Left ventricle myocardium superior (tissue), 1 donor: ENCODE measurements around the gene PADI2. TPM values are rescaled to one million over a fixed set of nuclear protein-coding genes. Genes with fewer than 3 reads are reported as not detected.
"Not testable (repeated sequence)": the region's sequence is repeated elsewhere in the genome, so short reads cannot be mapped to it uniquely, and the experiment has no call there.

Experiments
- ATAC-seq: fragments of 200-7000 bp; cut with Tn5 transposase; one replicate; pipeline ENCODE4 v1.9.1; 2020; ENCODE audit warnings: mild to moderate bottlenecking, moderate library complexity
- DNase-seq: peaks from one replicate; pipeline ENCODE4 v3.0.0-alpha.2; 2020
- intact Hi-C: fragments of 100-400 bp; cut with micrococcal nuclease; formaldehyde crosslinking; loops from one replicate; pipeline ENCODE4 v1.11.0; 2022
- total RNA-seq: library from RNA; stranded (reverse); fragmentation: NEBNext Ultra II Directional; extraction: Animal tissue kit (Norgen Biotek cat#: 25700); gene quantifications from one replicate; pipeline ENCODE4 v1.2.1, GENCODE V29; 2021
- donor health status: DM: no; HTN: yes; CAD: no; lungs with severe emphysema.

PADI2 gene
- total RNA-seq, 1 donor from 2014 or later = 1.1 TPM

DNA sequence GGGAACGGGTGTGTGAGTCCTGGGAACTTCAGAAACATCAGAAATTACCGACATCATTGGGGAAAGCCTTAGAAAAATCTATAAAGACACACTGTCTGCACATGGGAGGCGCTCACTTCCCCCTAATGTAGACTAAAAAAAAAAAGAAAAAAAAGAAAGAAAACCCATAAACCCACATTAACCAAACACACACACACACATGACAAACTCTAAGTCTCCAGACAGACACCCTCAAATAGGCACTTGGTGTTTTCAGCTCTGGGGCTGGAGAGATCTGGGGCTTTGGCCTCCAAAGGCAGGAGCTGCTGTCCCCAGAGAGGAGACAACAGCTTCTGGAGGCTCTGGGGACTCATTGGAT is 52.2 kb downstream of the PADI2 start:
- ATAC-seq (no peak), DNase-seq (no peak)
- intact Hi-C loops = no loop called here

DNA sequence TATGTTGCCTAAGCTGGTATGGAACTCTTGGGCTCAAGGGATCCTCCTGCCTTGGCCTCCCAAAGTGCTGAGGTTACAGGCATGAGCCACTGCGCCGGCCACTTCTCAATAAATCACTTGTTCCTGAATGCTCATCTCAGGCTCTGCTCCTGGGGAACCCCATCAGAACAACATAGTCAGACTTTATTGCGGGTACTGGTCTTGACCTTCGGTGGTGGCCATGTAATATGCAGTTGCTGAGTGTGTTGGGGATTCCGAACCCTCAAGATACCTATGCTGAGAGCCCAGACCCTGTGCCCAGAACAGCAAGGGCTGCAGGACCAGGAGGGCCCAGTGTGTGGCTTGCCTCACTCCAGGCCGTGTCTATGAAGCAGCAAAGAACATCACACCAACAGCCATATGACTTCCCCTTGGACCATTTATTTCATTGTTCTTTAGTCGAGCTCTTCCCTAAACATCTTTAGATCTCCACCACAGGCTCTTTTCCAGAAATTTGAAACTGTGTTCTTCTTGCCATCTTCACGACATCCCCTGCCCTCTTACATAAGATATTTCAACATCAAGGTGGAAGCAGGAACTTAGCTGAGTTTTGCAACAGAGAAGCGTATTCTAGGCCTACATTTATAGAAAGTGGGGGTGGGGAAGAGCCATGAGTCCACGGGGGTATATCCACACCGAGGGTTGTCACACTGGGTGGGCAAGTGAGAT is 52.7 kb downstream of the PADI2 start:
- intact Hi-C loops = no loop called here
- ATAC-seq (no peak), DNase-seq (no peak)

DNA sequence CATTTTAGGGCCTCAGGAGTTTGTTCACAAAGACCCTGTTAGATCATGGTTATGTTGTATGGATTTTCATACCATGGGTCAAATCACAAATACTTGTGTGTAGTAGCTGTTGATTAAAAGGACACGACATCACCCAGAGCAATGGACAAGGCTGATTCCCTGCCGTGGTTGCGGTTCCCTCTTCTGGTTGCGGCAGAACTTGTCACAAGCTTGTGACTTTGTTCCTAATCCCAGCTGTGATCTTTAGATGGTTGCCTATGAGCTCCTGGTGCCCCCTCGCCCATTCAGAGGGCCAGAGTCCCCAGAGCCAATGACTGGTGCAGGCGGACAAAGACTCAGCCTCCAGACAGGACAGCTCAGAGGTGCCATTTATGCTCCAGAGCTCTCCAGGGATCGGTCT is 53.6 kb downstream of the PADI2 start:
- intact Hi-C loops = no loop called here
- ATAC-seq (no peak), DNase-seq (no peak)

DNA sequence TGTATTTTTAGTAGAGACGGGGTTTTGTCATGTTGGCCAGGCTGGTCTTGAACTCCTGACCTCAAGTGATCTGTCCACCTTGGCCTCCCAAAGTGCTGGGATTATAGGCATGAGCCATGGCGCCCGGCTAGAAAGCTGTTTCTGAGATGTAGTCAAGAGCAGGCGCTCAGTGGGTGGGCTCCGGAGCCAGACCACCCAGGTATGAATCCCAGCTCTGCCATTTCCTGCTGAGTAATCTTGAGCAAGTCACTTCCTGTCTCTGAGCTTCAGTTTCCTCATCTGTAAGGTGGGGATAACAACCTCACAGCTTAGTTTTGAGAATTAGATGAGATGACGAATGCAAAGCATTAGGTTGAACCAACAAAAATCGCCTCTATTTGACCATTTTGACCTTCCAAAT is 56.5 kb downstream of the PADI2 start:
- intact Hi-C loops, DNase-seq, ATAC-seq: not testable (repeated sequence)

DNA sequence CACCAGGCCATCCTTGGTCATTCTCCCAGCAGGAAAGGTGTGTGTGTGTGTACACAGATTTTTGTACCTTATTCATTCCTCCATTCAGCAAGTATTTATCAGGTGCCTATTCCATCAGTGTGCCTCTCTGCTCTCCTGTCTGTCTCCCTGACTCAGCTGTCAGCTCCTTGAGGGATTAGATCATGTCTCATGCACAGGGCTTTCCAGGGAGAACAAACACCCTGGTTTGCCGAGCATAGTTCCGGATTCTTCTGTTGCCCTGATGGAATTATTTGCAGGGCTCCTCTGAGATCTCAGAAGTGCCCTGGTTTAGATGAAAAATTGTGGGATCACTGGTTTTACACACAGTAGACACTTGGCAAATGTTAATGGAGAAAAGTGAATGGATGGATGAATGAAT is 57.4 kb downstream of the PADI2 start:
- no peak for ATAC-seq
- intact Hi-C loops = no loop called here
- DNase-seq = no peak

DNA sequence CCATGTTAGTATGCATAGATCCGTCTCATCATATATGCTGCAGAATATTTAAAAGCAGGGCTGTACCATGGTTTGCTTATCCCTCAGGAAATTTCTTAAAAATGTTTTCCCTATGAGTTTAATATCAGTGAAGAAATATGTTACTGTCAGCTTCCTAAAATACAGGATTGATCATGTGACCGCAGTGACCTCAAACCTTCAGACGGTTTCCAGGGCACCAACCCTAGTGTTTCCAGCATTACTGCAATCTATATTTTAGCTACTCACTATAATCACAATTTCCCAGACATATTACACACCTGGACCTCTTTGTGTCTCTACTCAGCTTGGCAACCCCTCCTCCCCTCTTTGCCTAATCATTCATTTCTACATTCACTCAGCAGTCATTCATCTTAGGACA is 57.8 kb downstream of the PADI2 start:
- ATAC-seq (no peak), DNase-seq (no peak)
- intact Hi-C loops = no loop called here

DNA sequence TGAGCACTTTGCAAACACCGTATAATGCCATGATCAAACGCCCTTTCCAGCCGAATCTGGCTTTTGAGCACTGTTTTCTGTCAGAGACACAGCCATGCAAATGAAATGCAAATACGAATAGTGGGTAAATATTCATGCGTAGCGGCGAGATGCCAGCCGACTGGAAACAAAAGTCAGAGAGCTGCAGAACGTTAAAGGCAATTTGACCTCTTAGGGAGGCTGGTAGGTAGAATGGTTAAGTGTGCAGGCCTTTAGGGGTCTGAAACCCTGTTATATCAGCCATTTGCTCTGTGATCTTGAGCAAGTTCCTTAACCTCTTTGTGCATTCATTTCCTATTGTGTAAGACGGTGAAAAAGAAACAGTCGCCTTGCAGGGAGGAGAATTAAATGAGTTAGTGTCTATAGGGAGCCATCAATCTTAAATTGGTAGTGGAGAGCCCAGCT is 58.9 kb downstream of the PADI2 start:
- intact Hi-C loops = no loop called here
- DNase-seq = no peak
- ATAC-seq = no peak

DNA sequence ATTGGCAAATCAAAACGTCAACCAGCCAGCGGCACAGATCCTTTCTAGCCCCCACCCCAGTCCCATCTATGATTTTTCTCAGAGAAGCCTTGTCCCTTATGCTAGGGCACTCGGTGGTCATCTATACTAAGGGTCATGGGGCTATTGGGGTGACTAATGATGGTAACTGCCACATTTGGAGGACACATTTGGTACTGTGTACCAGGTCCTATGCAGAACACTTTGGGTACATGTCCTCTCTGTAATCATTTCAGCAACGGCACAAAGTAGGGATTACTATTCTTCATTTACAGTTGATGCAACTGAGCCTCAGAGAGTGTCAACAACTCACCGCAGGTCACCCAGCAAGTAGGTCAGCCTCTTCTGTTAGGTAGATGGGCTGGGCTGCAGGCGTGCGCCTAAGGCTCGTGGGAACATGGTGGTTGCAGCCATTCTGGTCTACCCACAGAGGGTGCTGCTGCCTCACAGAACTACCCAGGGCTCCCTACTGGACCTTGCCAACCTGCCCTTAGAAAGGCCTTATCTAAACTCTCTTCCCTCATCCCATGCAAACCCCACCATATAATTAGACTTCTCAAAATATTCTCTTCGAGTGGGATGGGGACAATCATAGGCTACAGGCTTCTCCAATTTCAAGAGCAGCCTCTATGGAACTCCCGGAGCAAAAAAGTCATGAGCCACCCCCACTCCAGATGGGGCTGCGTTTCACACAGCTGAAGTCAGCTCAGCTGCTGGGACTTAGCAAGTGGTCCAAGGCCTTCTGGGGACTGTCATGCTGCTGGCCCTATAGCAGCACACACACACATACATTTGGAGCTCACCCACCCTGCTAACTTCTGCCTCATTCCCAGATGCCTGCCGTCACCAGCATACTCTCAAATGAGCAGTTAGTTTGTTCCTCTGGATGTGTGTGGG is 59.6 kb downstream of the PADI2 start:
- peak; percentile 87 for ATAC-seq
- peak; percentile 72 for DNase-seq
- intact Hi-C loops = loop anchor here (5.0 kb wide), 1 partner anchor 178 kb away; no protein-coding TSS in a partner anchor

DNA sequence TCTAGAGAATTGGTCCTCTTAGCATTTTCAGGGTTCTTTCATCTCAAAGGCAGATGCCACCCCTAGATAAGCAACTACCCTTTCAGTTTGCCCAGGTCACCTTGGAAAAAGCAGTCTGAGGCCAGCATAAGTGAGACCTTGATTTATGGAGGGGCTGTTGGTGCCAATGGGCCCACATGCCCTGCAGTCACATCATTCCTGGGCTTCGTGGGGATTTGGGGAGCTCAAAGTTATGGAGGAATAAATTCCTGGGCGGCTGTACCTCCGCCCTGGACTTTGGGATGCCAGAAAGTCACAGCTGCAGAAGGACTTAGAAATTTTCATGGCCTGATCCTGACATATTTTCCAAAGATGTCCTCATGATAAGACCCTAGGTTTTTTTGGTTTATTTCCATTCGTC is 62.7 kb downstream of the PADI2 start:
- intact Hi-C loops = loop anchor here (5.0 kb wide), 1 partner anchor 181 kb away; no protein-coding TSS in a partner anchor
- DNase-seq = no peak

DNA sequence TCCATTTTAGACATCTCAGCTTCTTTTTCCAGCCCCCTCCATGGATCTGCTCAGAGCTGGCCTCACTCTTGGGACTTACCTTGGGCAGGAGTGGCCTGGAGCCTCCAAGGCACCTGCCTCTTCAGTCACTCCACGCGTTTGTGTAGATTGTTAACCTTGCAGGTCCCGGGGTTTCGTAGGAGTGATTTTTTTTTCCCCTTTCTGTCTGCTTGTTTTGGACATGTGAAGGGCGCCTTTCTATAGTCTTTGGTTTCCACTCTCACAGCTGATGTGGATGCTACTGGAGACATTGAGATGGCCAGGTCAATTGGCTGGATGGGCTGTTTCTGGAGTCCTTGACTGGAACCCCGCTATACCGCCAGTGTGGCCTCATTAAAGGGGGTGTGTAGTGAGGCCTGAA is 63.5 kb downstream of the PADI2 start:
- DNase-seq (no peak), ATAC-seq (no peak)
- intact Hi-C loops = loop anchor here (5.0 kb wide), 1 partner anchor 182 kb away; no protein-coding TSS in a partner anchor

More for the DNA sequence above, 62.7 kb downstream of the PADI2 start:
- ATAC-seq = no peak

DNA sequence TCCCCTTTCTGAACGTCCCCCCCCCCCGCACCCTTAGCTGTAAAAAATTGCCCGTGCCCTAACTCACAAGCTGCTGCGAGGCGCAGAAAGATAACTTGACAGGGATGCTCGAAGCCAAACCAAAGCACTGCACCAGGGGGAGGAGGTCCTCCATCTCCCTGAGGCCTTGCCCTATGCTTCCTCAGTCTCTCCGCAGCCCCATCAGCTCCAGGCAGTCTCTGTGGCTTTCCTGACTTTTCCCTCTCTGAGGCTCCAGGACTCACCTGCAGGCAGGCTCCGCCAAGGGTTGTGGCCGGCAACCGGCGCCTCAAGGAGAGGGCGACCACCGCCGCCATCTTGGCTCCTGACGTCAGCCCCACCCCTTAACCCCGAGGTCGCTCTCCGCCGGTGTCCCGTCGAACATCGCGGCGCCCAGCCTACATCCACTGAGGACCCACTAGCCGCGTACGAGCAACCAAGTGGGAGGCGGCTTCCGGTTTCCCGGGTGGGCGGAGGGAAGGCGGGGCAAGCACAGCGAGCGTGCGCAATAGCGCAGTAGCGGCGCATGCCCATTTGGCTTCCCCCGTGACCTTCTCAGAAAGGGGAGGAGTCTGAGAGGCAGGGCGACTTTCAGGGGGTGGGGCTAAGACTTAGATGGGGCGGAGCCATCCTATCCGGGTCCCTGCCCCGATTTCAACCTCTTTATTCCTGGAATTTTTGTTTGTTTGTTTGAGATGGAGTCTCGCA is 65.4 kb downstream of the PADI2 start, which contains the start of gene SDHB:
SDHB (minus strand) TSS at position 348 of the 726 bp plus-strand sequence; CDS start at position 335, 13 bp downstream.
- peak; percentile 98 for ATAC-seq
- intact Hi-C loops = no loop called here
- peak; percentile 99 for DNase-seq

DNA sequence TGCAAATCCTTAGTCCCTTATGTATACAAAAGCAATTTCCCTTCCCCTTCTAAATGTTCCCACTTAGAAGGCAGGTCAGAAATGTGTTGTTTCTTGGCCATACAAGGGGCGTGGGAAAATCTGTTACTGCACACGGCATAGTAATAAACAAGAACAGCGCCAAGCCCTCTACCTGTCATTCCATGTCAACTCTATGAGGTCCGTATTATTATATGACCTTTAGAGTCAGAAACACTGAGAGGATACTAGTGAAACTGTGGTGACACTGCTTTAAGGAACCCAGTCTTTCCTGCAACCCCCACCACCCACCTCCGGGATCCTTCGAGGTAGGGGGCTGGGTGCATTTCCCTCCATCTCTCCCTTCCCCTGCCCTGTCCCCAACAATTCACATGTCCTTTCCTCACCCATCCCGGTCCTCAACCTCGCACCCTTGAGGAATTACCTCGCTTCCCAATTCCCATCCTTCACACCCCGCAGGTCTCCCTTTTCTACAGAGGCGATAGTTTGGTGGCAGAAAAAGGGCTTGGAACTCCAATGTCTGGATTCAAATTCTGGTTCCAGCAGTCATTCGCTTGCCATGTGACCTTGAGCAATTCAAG is 66.1 kb downstream of the PADI2 start:
- ATAC-seq = no peak
- intact Hi-C loops = no loop called here
- DNase-seq = no peak

DNA sequence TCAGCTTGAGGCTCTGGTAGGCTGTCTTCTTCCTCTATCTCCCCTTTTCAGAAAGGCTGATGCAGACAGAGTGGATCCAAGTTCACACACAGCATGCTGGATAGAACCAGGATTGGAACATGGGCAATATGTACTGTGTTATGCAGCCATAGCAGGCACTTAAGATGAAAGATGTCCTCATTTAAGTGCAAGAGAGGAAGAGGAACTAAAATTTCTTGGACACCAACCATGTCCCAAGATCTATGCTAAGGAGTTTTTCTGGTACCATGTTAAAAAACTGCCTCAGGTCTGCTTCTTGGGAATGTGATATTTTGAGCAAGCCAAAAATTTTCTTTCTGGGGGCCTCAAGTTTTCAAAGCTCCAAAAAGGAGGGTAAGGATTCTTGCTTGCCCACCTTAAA is 66.6 kb downstream of the PADI2 start:
- ATAC-seq (no peak), DNase-seq (no peak)
- intact Hi-C loops = no loop called here

DNA sequence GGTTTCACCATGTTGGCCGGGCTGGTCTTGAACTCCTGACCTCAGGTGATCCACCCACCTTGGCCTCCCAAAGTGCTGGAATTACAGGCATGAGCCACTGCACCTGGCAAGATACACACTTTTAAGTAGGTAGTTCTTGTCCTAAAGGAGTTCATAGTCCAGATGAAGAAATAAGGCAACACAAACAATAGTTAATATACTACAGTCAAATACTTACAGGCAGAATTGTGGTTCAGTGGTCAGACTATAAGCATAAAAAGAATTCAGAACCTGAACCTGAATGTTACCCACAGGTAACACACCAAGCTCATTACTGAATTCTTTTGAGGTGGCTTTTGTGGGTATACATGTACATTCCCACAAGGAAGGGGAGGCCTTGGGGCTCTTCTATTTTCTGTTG is 67.2 kb downstream of the PADI2 start:
- ATAC-seq (no peak), DNase-seq (no peak)
- intact Hi-C loops = no loop called here

DNA sequence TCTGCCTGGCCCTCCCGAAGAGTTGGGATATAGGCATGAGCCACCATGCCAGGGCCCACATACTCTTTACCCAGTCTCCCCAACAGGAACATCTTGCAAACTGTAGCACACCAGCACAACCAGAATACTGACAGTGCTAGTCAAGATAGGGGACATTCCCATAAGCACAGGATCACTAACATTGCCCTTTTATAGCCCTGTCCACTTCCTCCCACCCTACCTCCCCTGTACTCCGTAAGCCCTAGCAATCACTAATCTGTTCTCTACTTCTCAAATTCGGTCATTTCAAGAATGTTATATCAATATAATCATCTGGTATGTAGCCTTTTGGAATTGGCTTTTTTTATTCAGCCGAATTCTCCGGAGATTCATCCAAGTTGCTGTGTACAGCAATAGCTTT is 71.3 kb downstream of the PADI2 start:
- ATAC-seq (no peak), DNase-seq (no peak)
- intact Hi-C loops = loop anchor here (2.0 kb wide), 1 partner anchor 97 kb away; no protein-coding TSS in a partner anchor

DNA sequence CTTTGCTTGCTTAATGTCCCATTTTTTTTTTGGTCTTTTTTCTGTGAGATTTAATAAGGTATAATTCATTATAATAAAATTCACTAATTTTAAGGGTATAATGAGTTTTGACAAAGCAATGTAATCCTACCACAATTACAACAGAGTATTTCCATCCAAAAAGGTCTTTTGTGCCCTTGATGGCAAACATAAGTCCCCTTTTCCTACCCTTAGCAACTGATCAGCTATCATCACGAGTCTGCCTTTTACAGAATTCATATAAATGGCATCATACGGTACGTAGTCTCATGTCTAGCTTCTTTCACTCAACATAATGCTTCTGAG is 73.0 kb downstream of the PADI2 start:
- DNase-seq (no peak), ATAC-seq (no peak)
- intact Hi-C loops = loop anchor here (2.0 kb wide), 1 partner anchor 95 kb away; no protein-coding TSS in a partner anchor

DNA sequence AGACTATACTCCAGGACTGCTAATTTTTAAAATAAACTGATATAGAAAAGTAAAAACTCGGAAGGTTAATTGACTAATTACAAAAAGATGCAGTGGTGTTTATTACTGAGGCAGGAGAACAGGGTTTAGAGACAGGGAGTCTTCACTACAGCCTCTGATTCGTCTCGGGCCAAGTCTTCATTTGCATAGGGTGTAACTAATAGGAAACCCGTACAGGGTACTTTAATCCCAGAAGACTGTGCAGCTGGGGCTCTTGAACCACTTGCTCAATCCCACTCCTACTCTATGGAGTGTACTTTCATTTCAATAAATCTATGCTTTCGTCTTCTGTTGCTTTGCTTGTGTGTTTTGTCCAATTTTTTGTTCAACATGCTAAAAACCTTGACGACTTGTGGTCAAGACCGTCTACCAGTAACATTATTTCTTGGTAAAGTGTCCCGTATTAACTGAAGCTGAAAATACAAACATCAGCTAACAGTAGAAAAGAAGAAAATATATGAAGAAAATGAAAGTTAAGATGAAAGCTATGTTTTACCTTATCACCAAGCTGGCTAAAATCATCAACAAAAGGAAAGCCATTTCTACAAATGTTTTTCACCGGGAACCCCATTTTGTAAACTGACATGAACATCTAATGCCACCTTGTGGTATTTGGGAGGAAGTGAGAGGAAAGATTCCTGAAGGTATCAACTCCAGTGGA is 73.5 kb downstream of the PADI2 start:
- ATAC-seq = peak; percentile 76
- intact Hi-C loops = loop anchor here (2.0 kb wide), 1 partner anchor 95 kb away; no protein-coding TSS in a partner anchor
- DNase-seq = no peak

DNA sequence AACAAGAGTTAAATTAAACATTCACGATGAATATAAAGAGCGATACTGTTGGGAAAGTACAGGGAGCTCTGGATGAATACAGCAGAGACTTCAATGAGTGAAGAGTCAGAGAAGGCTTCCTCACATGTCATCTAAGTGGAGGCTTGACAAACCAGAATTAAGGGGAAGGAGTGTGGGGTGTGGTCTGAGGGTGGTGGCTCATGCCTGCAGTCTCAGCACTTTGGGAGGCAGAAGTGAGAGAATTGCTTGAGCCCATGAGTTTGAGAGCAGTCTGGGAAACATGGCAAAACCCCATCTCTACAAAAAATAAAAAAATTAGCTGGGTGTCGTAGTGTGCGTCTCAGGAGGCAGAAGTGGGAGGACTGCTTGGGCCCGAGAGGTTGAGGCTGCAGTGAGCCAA is 74.1 kb downstream of the PADI2 start:
- ATAC-seq (peak; percentile 64), DNase-seq (no peak)
- intact Hi-C loops = no loop called here

DNA sequence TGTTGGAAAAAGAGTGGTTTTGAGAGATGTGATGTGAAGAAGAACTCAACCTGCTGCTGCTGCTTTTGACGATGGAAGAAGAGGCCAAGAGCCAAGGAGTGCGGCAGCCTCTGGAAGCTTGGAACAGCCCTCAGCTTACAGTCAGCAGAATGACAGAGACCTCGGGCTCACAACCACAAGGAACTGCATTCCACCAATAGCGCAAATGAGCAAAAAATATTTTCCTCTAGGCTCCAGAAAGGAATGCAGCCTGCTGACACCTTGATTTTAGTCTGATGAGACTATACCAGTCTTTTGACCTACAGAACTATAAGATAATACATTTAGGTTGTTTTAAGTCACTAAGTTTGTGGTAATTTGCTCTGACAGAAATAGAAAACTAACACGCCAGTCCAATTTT is 75.6 kb downstream of the PADI2 start:
- intact Hi-C loops = no loop called here
- DNase-seq (no peak), ATAC-seq (no peak)
